GM19452 (cell line): ENCODE results near the gene SCN3A.
A peak's percentile ranks its signal among the peaks of the same experiment; 100 is the strongest.

Experiments used
- ATAC-seq: cut with Tn5 transposase; IDR thresholded peaks from one replicate; pipeline ENCODE4 v1.9.1; 2021; ENCODE audit not compliant: unreplicated experiment

SCN3A gene

DNA sequence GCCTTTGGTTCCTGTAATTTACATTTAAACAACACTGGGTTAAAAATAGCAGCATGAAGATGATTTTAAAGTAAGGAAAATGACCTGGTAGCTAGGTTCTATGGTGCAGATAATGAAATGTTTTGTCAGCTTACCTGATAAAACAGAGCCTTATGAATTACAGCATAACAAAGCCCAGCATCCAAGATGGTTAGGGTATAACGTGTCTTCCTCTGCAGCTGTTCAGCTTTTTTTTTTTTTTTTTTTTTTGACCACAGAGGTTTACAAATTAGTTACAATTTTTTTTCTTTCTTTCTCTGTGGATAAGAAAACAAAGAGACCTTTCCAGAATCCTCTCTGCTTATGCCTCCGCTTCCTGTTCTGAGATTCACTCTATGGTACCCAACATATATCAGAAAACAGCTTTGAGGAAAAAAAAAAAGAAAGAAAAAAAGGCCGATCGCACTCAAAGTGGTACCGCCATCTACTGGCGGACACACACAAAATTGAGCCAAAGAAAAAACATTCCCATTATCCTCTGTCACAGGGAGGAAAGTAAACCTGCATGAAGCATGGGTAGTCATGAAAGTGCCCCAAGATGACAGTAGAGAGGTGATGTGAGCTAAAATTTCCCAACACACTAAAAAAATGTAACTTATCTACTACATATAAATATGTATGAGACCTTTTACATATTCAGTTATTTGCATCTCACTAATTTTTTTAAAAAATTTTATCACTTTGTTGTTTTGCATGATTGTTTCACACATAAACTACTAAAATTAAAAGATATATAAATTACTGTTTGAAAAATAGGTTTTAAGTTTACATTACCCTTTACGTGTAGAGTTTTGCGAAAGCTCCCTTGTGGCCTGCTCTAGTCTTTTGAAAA lies at the start of gene SCN3A:
Gene SCN3A, minus strand, starts transcription at position 362 of the 871 bp plus-strand sequence. CDS start 27,656 bp downstream, outside the sequence.
- ATAC-seq: peak; percentile 77

DNA sequence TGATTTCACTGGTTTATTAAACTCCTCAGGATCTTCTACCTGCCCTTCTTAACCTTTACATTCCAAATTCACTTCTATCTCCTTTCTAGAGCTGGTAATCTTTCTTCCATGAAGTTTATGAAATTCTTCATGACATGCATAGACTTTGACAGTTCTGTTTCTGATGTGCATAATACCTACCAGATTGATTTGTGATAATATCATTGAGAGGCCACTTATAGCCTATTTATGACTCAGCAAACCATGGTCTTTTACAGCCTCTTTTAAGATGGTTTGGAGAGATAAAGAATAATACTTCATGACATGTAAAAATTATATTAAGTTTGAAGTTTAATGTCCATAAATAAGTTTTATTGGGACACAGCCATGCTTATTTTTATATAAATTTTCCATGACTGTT lies 49.3 kb upstream of the SCN3A start:
- ATAC-seq: no peak

DNA sequence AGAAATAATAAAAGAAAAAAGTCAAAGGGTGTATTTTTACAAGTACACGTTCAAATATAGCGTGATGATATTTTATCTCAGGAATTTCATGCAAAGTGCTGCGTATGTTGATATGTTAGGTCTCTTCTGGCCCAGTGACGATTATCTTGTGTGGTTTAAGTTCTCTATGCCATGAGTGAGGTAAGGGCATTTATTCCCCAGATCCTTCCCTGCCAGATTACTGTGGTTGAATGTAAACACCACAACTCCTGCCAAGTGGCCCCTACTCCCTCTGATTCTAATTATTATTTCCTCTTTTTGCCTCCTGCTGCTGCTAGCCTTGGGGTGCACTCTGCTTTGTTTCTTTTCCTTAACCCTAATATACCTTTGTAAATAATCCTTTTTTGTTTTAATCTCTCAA lies 47.5 kb upstream of the SCN3A start:
- ATAC-seq: no peak

DNA sequence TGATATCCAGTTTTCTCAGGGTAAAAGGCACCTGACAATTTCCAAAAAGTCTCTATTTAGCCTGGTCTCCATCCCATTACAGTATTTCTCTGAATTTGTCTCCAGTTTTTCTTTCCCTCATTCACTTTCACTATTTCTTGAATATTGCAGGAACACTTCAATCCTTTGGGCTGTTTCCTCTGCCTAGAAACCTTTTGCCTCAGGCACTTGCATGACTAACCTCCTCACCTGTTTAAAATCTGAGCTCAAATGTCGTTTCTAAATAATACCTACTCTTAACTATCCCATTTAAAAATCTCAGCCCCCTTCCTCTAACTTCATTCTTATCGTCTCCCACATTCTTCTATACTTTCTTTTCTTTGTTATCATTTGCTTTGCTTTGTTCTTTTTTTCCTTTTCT lies 44.4 kb upstream of the SCN3A start:
- ATAC-seq: no peak

DNA sequence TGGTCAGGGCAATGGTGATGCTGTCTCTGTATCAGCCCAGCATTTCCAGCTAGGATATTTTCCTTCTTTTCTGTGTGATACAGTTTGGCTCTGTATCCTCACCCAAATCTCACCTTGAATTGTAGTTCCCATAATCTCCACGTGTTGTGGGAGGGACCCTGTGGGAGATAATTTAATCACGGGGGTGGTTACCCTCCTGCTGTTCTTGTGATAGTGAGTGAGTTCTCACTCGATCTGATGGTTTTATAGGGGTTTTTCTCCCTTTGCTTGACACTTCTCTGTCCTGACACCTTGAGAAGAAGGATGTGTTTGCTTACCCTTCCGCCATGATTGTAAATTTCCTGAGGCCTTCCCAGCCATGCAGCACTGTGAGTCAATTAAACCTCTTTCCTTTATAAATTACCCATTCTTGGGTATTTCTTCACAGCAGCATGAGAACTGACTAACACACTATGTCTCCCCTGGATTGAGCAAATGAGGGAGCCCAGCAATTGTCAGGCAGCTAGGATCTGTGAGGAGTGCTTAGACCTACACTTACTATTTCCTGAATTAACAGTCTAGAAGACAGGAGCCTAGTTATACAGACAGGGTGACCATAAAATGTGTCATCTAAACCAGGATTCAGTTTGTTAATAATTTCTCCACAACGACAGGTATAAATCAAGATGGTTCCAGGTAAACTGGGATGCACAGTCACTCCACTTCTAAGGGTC lies 41.4 kb upstream of the SCN3A start:
- no peak for ATAC-seq

DNA sequence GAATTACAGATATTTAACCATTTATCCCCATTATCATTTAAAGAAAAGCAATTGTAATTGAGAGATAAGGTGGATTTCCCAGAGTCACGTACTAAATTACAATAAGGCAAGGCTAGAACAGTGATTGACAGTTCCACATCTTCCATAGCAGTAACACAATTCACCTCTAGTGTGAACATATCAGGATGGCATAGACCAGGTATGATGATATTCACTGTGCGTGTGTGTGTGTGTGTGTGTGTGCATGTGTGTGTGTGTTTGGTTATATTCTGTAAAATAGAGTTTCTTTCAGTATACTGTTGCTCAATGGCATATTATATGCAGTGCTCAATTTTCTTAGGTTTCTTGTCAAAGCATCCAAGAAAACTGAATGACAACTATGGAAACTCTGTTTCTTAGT lies 37.1 kb upstream of the SCN3A start:
- no peak for ATAC-seq

DNA sequence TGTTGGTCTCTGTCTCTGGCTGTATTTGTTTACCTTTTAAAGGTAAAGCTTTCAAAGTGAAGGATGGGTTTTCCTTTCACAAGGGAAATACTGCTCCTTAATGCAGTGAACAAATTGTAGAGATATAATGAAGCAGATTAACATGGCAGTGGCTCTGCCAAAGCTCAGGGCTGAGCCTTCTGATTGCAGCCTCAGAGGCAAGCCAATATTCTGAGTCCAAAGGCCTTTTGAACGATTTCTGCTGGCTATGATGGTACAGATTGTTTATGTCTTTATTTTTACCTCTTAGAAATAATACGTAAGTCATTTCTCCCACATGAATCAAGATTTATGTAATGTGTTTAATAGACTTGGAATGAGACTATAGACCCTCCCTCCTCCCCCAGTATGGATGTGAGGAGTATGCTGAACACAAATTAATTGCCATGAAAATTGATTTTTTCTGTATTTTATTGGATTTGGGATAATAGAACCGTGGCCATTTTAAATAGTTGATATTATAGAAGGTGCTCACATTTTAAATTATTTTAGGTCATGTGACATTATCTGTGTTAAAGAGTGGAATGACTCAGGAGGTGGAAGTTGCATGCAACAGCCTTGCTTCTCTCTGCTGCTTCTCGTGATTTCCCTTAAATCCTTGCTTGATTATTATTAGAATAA lies 36.1 kb upstream of the SCN3A start:
- no peak for ATAC-seq

DNA sequence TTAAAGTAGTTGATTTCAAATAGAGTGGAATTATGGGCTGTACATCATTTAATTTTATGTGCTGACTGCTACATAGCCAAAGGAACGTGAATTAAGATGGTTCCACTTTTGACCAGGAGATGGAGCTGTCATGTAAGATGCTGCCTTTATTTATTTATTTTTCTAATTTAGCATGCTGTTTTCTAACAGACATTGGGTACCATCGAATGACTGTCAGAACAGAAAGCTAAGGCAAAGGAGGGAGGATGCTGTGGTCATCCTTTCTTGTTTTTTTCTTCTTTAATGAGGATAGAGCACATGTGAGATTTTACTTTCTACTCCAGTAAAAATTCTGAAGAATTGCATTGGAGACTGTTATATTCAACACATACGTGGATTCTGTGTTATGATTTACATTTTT lies 35.4 kb upstream of the SCN3A start, which contains the start of gene SCN2A:
Gene SCN2A, plus strand, starts transcription at position 185 of the 400 bp plus-strand sequence. CDS start 56,410 bp downstream, outside the sequence.
- no peak for ATAC-seq

DNA sequence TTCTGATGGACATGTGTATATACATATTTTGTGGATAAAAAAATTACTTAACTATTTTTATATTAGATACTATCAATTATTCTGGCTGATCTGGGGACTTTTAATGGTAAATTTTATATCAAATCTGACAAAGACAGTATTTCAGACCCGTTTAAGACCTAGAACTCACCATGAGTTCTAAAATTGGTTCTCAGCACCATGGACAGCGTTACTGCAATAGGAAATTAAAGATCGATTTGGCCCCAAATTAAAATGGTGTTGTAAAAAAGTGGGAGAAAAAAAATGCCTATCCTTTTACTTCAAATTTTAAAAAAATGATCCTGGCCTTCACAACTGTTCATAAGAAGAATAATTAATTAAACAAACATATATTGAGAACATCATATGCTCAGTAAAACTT lies 34.4 kb upstream of the SCN3A start:
- ATAC-seq: no peak

DNA sequence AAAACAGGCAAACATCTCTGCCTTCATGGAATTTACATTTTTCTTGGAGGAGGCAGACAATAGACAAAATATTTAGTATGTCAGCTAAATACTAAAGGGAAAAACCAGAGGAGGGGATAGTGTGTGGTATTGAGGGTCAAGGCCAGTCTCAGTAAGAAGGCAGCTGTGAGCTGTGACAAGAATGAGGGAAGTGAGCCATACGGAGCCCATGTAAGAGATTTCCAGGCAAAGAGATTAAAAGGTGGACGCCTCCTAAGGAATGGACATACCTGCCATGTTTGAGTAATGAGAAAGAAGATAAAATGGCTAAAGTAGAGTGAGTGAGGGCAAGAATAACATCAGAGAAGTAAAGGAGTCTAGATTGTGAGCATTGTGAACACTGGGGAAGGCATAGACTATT lies 33.2 kb upstream of the SCN3A start:
- no peak for ATAC-seq

DNA sequence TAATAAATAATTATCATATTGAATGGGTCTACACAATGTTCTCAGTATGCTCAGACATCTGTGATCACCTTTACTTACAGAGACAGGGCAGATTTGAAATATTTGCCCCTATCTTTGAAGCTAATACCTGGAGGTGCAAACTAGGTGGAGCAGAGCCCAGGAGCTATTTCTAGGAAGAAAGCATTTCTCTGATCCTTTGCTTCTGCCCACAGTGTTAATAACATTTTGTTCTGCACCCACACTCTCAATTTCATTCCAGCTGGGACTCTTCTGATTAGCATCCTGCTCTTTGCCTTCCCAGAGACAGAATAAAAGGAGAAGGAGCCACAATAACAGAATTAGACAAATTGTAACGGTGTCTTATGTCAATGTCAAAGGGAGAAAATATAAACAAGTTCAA lies 23.7 kb upstream of the SCN3A start:
- ATAC-seq: no peak

DNA sequence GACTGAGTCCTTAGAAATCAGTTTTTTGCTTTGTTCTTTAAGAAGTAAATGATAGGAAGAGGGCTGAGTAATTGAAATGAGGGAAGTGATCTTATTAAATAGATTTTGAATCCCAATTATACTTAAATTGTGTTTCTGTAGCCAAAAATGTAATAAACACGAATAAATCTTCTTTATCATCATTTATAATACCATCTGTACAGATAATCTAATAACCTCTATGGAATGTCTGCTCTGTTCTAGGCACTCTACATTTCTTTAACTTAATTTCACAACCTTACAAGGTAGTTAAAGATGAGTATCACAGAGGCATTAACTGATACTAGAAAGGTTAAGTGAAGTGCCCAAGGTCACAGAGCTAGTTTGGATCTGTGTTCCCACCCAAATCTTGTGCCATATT lies 21.1 kb upstream of the SCN3A start:
- no peak for ATAC-seq

DNA sequence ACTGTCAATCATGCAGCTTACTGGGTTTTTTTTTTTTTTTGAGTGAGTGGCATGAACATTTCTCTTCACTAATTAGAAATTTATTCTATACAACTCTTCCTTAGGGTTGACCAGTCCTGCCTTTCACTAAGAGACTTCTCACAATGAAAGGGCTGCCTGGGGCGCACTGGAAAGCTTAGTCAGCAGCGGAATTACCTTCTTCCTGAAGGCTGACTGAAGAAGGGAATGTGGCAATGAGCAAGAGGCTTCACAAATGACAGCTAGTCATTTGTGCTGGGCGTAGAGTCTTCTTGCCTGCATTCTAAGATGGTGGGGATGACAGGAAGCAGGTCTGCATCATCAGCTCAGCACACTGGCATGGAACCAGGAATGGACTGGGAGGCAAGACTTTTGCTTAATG lies 15.6 kb upstream of the SCN3A start:
- no peak for ATAC-seq

DNA sequence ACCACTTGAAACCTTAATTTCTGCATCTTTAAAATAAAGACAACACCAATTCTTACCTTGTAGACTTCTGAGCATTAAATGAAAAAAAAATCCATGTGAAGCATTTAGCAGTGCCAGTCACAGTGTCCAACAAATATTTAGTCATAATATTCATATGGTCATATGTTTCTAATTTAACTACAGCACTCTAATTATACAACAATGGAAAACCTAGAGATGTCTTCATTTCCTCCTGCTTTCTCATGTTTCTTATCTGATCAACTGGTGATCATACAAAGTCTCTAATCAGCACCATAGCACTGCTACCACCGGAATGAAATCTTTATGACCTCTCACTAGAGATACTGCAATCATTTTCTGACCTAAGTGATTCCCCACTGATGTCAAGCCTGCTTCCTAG lies 10.2 kb upstream of the SCN3A start:
- ATAC-seq: no peak

DNA sequence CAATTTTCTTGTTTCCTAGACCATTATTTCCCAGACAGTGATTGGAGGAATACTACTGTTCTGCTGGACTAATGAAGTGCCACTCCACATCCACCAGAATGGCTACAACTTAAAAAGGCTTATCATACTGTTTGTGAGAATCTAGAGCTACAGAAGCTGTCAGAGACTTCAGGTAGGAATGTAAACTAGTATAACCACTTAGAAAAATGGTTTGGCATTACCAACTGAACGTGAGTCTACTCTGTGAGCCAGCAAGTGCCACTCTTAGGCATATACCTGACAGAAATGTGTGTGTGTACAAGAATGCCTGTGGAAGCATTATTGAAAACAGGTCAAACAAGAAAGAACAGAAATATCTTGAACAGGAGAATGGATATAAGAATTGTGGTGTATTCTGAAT lies 4.2 kb upstream of the SCN3A start:
- ATAC-seq: no peak

DNA sequence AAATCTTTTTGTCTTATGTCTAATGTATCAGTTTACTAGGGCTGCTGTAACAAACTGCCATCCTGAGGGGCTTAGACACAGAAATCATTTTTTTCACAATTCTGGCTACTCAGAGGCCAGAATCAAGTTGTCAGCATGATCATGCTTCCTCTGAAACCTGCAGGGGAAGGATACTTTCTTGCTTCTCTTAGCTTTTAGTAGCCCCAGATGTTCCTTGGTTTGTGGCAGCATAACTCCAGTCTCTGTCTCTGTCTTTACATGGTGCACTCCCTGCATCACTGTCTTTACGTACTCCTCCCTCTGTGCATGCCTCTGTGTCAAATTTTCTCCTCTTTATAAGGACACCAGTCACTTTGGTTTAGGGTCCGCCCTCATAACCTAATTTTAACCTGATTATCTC lies 2.0 kb upstream of the SCN3A start:
- no peak for ATAC-seq

DNA sequence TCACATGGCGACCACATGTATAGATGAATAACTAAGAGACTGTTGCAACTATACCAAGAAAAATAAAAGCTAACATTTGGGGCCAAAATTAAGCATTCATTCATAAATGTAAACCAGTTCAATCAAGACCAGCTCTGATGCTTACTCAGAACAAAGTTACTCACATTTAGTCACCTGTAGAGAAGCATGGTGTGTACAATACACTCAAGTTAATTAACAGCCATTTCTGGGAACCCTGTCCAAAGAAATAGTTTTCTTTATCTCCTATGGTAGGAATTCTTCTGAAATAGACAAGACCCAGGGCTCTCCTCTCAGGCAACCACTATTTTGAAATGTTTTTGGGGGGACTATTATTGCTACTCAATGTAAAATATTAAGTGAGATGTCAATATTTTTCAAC lies 1.6 kb downstream of the SCN3A start:
- no peak for ATAC-seq

DNA sequence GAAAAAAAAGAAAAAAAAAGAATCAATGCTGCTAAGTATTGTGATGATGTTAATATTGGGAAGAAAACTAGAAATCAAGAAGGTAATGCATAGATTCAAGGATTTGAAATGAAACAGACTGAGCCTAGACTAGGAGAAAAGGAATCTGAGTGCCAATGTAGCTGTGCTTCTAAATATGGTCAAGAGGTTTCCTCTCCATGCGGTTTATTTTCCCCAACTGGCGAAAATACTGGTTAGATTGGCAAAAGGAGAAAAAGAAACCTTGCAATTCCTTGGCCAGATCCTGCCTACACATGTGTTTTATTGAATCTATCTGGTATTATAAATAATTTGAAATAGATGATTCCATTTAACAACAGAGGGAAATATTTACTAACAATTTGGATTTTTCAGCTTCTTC lies 5.7 kb downstream of the SCN3A start:
- no peak for ATAC-seq

DNA sequence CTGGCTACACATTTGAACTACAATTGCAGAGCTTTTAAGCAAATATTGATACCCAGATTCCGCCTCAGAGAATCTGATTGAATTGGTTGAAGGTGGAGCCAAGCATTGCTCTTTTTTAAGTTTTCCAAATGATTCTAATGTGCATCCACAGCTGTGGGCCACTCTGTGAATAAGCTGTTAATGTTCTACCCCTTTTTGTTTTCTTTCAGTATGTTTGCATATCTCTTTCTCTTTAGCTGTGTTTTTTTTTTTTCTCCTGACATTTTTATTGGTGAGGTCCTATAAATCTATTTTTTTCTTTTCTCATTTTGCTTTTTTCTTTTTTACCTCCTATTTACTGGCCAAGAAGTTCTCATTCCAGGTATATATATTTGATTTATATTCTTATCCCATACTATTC lies 6.5 kb downstream of the SCN3A start:
- ATAC-seq: no peak

DNA sequence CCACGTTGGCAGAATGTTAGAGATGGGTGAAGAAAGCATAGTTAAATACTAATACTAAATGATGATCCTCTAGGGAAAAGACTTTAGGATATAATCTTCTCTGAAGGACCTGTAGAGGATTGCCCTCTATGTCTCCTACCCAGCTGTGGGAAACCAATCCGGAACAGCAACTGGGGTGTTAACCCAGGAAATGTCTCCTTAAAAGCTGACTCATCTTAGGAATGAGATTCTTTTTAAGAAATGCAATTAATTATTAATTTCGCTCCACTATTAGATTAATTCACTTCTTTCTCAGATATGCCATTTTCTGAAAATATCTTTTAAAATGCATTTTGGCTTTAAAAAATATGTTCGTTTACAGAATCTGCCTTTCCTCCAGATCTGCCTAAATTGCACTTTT lies 7.4 kb downstream of the SCN3A start:
- no peak for ATAC-seq

DNA sequence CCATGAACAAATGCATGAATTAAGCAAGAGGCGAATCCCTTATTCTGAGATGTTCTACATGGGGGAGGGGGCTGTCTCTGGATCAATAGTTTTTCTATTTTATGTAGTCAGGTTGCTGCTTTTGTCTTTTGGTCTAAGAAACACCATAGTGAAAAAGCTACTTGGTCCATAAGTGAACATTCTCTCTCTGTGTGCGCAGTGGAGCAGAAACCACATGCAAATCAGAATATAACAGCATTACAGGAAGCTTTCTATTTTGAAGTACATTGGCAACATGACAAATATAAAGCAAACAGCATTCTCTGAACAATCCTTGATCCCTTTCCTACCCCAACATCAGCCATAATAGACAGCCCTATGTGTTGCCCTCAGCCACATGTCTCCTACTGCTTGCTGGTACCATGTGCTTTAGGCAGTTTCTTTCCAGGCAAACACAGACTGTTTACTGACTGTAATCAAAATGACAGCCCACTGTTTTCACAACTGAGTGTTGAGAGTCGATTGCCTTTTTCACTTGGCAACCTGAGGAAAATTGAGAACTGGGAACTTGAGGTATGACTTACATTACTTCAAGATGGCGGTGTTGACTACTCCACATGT lies 10.6 kb downstream of the SCN3A start:
- ATAC-seq: peak; percentile 90
